GM12874 (cell line): ENCODE data around the gene CENPP.

Source experiments
- CTCF ChIP-seq: IDR thresholded peaks from 2 replicates; pipeline ENCODE4 v1.5.1; 2011; ENCODE audit warnings: low read depth, mild to moderate bottlenecking, control low read depth, low read length, moderate library complexity; ENCODE audit not compliant: insufficient read depth

The CENPP gene

GRCh38 chr9:92524881-92525280 is 199.1 kb downstream of the CENPP start:
- TF ChIP-seq CTCF = no peak

- TF ChIP-seq CTCF = no peak
Measured at GRCh38 chr9:92525306-92525705, 199.6 kb downstream of the CENPP start.

- no peak for TF ChIP-seq CTCF
Measured at GRCh38 chr9:92527291-92527828, 201.6 kb downstream of the CENPP start.

GRCh38 chr9:92527832-92528521 is 202.2 kb downstream of the CENPP start:
- no peak for TF ChIP-seq CTCF

GRCh38 chr9:92528522-92528849 is 202.7 kb downstream of the CENPP start:
- no peak for TF ChIP-seq CTCF

- TF ChIP-seq CTCF = no peak
Measured at GRCh38 chr9:92529124-92529523, 203.4 kb downstream of the CENPP start.

- TF ChIP-seq CTCF = no peak
Measured at GRCh38 chr9:92530893-92531292, 205.1 kb downstream of the CENPP start.
